ENCODE measurements around the gene LMCD1. TPM values are rescaled to one million over a fixed set of nuclear protein-coding genes. Genes with fewer than 3 reads are reported as not detected.

Gene LMCD1
- polyA plus RNA-seq, 1 experiment = 39.1 TPM

- Histone ChIP-seq H3K27me3 (ENCODE audit: control insufficient read depth, insufficient read depth, low read length) (no peaks in the 10 kb centered on the region), H3K27ac (ENCODE audit: low read depth, low read length) (no peak overlapping the region), H3K4me3 (ENCODE audit: low read depth, low read length) (no peak overlapping the region), H3K9me3 (ENCODE audit: control insufficient read depth, insufficient read depth, low read length) (no peaks in the 10 kb centered on the region)
- TF ChIP-seq CTCF (IDR thresholded peaks at IDR 0.05; ENCODE audit: low read depth, low read length) = no peak
- ChIA-PET POLR2A (interaction anchor here (1.0 to 1.8 kb wide), 4 partner anchors 21 to 55 kb away, joined by 3 to 20 read pairs (median 3); partner anchors contain the start of gene LMCD1), CTCF (interaction anchor here (0.6 to 3.0 kb wide), 6 partner anchors 18 to 114 kb away, joined by 3 to 11 read pairs (median 8); partner anchors contain the start of gene LMCD1)
- DNase-seq (ENCODE audit: low read depth, low spot score) = no peak
These were observed 54.8 kb downstream of the LMCD1 start for GRCh38 chr3:8556473-8556869.

GRCh38 chr3:8557298-8557697, 55.7 kb downstream of the LMCD1 start:
- no peak for DNase-seq (ENCODE audit: low read depth, low spot score)
- Histone ChIP-seq H3K9me3 (ENCODE audit: control insufficient read depth, insufficient read depth, low read length) (no peaks in the 10 kb centered on the region), H3K27me3 (ENCODE audit: control insufficient read depth, insufficient read depth, low read length) (no peaks in the 10 kb centered on the region), H3K4me3 (ENCODE audit: low read depth, low read length) (no peak overlapping the region), H3K27ac (ENCODE audit: low read depth, low read length) (no peak overlapping the region)
- no peak for TF ChIP-seq CTCF (IDR thresholded peaks at IDR 0.05; ENCODE audit: low read depth, low read length)
- CTCF ChIA-PET = interaction anchor here (0.8 to 2.5 kb wide), 3 partner anchors 65 to 115 kb away, joined by 3 to 10 read pairs (median 7); no protein-coding TSS in a partner anchor
- POLR2A ChIA-PET = interaction anchor here (0.8 kb wide), 1 partner anchor 19 kb away, joined by 4 read pairs; no protein-coding TSS in a partner anchor

DNA sequence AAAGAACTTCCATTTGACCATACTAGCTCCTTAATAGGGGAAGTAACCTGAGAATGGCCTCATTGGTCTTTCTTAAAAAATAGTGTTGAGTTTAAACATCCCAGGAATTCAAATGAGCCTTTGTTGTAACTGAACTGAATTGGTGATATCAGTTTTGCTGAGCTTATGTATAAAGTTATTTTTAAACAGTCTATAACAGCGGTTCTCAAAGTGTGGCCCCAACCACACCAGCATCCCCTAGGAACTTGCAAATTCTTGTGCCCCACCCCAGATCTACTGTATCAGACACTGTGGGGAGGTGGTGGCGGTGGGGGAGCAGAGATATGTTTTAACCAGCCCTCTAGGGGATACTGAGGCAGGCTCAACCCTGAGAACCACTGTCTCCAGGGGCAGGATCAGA, 57.0 kb downstream of the LMCD1 start:
- Histone ChIP-seq H3K27ac (ENCODE audit: low read depth, low read length) (no peak overlapping the region), H3K9me3 (ENCODE audit: control insufficient read depth, insufficient read depth, low read length) (no peaks in the 10 kb centered on the region), H3K4me3 (ENCODE audit: low read depth, low read length) (no peak overlapping the region), H3K27me3 (ENCODE audit: control insufficient read depth, insufficient read depth, low read length) (no peaks in the 10 kb centered on the region)
- CTCF ChIA-PET = interaction anchor here (0.6 to 2.5 kb wide), 2 partner anchors 15 to 64 kb away, joined by 6 to 10 read pairs; no protein-coding TSS in a partner anchor
- POLR2A ChIA-PET = no interaction called here
- no peak for TF ChIP-seq CTCF (IDR thresholded peaks at IDR 0.05; ENCODE audit: low read depth, low read length)
- DNase-seq (ENCODE audit: low read depth, low spot score) = no peak

- ChIA-PET CTCF (no interaction called here), POLR2A (interaction anchor here (1.8 kb wide), 1 partner anchor 58 kb away, joined by 3 read pairs; the partner anchor contains the start of gene LMCD1)
- no peaks in the 10 kb centered on the region for H3K27me3 ChIP-seq (ENCODE audit: control insufficient read depth, insufficient read depth, low read length)
- no peak overlapping the region for H3K4me3 ChIP-seq (ENCODE audit: low read depth, low read length)
- TF ChIP-seq CTCF (IDR thresholded peaks at IDR 0.05; ENCODE audit: low read depth, low read length) = no peak
- no peak overlapping the region for H3K27ac ChIP-seq (ENCODE audit: low read depth, low read length)
- no peaks in the 10 kb centered on the region for H3K9me3 ChIP-seq (ENCODE audit: control insufficient read depth, insufficient read depth, low read length)
- no peak for DNase-seq (ENCODE audit: low read depth, low spot score)
These were observed 57.7 kb downstream of the LMCD1 start for GRCh38 chr3:8559351-8559750.

DNA sequence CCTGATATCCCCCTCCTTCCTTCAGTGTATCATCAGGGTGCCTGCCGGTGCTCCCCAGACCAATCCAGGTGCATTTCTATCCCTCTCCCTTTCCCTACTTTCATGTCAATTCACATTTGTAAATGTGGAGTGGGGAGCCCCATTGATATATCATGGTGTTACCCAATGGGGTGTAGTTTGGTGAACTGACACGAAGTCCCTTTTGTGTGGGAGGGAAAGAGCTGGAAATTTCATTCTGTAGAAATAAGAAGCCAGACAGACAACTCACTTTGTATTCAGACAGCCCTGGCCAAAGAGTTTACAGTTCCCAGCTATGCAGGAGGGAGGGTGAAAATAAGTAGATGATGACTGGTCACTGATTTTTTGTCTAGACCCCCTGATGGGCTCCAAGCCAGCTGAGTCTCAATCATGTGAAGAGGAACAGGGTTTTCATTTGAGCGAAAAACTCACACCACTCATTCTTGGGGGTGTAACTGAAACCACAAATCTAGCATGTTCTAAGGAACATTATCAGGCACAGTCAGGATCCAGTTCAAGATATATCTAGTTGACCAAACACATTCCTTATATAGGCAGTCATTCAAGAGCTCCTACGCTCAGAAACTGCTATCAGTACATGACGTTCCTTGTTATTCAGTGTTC, 58.9 kb downstream of the LMCD1 start:
- ChIA-PET POLR2A (interaction anchor here (0.7 to 1.8 kb wide), 4 partner anchors 17 to 77 kb away, joined by 3 to 17 read pairs (median 4); partner anchors contain the start of gene LMCD1), CTCF (interaction anchor here (1.0 to 1.5 kb wide), 2 partner anchors 62 to 143 kb away, joined by 3 read pairs; no protein-coding TSS in a partner anchor)
- Histone ChIP-seq H3K9me3 (ENCODE audit: control insufficient read depth, insufficient read depth, low read length) (no peaks in the 10 kb centered on the region), H3K27me3 (ENCODE audit: control insufficient read depth, insufficient read depth, low read length) (no peaks in the 10 kb centered on the region), H3K27ac (ENCODE audit: low read depth, low read length) (peak overlapping the region; percentile 79), H3K4me3 (ENCODE audit: low read depth, low read length) (no peak overlapping the region)
- TF ChIP-seq CTCF (IDR thresholded peaks at IDR 0.05; ENCODE audit: low read depth, low read length) = no peak
- peak; percentile 65 for DNase-seq (ENCODE audit: low read depth, low spot score)
